Measurements from ENCODE around the gene TTF2. TPM values are rescaled to one million over a fixed set of nuclear protein-coding genes. Genes with fewer than 3 reads are reported as not detected.

Gene TTF2
- polyA plus RNA-seq, 1 donor from 2014 or later: 2.6 TPM

GRCh38 chr1:117096951-117097408 is 36.9 kb downstream of the TTF2 start:
- H3F3A ChIP-seq (ENCODE audit: insufficient read depth, low read length, poor library complexity, severe bottlenecking): no peaks in the 10 kb centered on the region
- peak overlapping the region; percentile 50 for H3K27ac ChIP-seq (ENCODE audit: low read length)
- peak overlapping the region; percentile 20 for H3K9ac ChIP-seq (ENCODE audit: low read length)
- no peaks in the 10 kb centered on the region for H3K9me3 ChIP-seq (ENCODE audit: low read length)
- TF ChIP-seq POLR2AphosphoS5 (IDR thresholded peaks at IDR 0.05): no peak
- TF ChIP-seq TAF1 (IDR thresholded peaks at IDR 0.05; ENCODE audit: low read depth): no peak
- no peak for TF ChIP-seq CTCF (IDR thresholded peaks at IDR 0.05; ENCODE audit: poor library complexity, severe bottlenecking)
- no peak for TF ChIP-seq EZH2 (IDR thresholded peaks at IDR 0.05; ENCODE audit: borderline replicate concordance, insufficient read depth, low read length, poor library complexity, severe bottlenecking)
- TF ChIP-seq MXI1 (conservative IDR thresholded peaks at IDR 0.05; ENCODE audit: poor library complexity, severe bottlenecking): no peak
- TF ChIP-seq SMC3 (conservative IDR thresholded peaks at IDR 0.05; ENCODE audit: poor library complexity): no peak
- no peak for TF ChIP-seq EP300 (conservative IDR thresholded peaks at IDR 0.05; ENCODE audit: poor library complexity, severe bottlenecking)
- TF ChIP-seq, protein P1, sequence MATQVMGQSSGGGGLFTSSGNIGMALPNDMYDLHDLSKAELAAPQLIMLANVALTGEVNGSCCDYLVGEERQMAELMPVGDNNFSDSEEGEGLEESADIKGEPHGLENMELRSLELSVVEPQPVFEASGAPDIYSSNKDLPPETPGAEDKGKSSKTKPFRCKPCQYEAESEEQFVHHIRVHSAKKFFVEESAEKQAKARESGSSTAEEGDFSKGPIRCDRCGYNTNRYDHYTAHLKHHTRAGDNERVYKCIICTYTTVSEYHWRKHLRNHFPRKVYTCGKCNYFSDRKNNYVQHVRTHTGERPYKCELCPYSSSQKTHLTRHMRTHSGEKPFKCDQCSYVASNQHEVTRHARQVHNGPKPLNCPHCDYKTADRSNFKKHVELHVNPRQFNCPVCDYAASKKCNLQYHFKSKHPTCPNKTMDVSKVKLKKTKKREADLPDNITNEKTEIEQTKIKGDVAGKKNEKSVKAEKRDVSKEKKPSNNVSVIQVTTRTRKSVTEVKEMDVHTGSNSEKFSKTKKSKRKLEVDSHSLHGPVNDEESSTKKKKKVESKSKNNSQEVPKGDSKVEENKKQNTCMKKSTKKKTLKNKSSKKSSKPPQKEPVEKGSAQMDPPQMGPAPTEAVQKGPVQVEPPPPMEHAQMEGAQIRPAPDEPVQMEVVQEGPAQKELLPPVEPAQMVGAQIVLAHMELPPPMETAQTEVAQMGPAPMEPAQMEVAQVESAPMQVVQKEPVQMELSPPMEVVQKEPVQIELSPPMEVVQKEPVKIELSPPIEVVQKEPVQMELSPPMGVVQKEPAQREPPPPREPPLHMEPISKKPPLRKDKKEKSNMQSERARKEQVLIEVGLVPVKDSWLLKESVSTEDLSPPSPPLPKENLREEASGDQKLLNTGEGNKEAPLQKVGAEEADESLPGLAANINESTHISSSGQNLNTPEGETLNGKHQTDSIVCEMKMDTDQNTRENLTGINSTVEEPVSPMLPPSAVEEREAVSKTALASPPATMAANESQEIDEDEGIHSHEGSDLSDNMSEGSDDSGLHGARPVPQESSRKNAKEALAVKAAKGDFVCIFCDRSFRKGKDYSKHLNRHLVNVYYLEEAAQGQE (IDR thresholded peaks at IDR 0.05; ENCODE audit: borderline replicate concordance): no peak
- no peak for TF ChIP-seq RAD21 (conservative IDR thresholded peaks at IDR 0.05)
- H3K4me2 ChIP-seq (ENCODE audit: low read length): peak overlapping the region; percentile 31
- no peaks in the 10 kb centered on the region for H3K79me2 ChIP-seq (replicated peaks; ENCODE audit: insufficient read depth, low read length)
- H2AFZ ChIP-seq (ENCODE audit: low read depth, low read length): no peak overlapping the region
- peak overlapping the region; percentile 45 for H3K4me3 ChIP-seq (ENCODE audit: low read length)
- no peaks in the 10 kb centered on the region for H4K20me1 ChIP-seq (ENCODE audit: insufficient read depth)
- H3K27me3 ChIP-seq (ENCODE audit: insufficient read depth, low read depth, low read length): no peaks in the 10 kb centered on the region
- H3K9me2 ChIP-seq (ENCODE audit: insufficient read depth, low read length): no peaks in the 10 kb centered on the region
- no peaks in the 10 kb centered on the region for H3K36me3 ChIP-seq (ENCODE audit: insufficient read depth, low read length)

GRCh38 chr1:117097443-117097842 is 37.3 kb downstream of the TTF2 start:
- no peak overlapping the region for H2AFZ ChIP-seq (ENCODE audit: low read depth, low read length)
- H3K9me3 ChIP-seq (ENCODE audit: low read length): no peaks in the 10 kb centered on the region
- peak overlapping the region; percentile 31 for H3K4me2 ChIP-seq (ENCODE audit: low read length)
- TF ChIP-seq CTCF (IDR thresholded peaks at IDR 0.05; ENCODE audit: poor library complexity, severe bottlenecking): no peak
- peak; percentile 43 for TF ChIP-seq EP300 (conservative IDR thresholded peaks at IDR 0.05; ENCODE audit: poor library complexity, severe bottlenecking)
- TF ChIP-seq POLR2AphosphoS5 (IDR thresholded peaks at IDR 0.05): peak; percentile 52
- TF ChIP-seq MXI1 (conservative IDR thresholded peaks at IDR 0.05; ENCODE audit: poor library complexity, severe bottlenecking): no peak
- H3K9ac ChIP-seq (ENCODE audit: low read length): peak overlapping the region; percentile 20
- H4K20me1 ChIP-seq (ENCODE audit: insufficient read depth): no peaks in the 10 kb centered on the region
- no peaks in the 10 kb centered on the region for H3K27me3 ChIP-seq (ENCODE audit: insufficient read depth, low read depth, low read length)
- H3K79me2 ChIP-seq (replicated peaks; ENCODE audit: insufficient read depth, low read length): no peaks in the 10 kb centered on the region
- no peaks in the 10 kb centered on the region for H3F3A ChIP-seq (ENCODE audit: insufficient read depth, low read length, poor library complexity, severe bottlenecking)
- peak overlapping the region; percentile 45 for H3K4me3 ChIP-seq (ENCODE audit: low read length)
- peak overlapping the region; percentile 50 for H3K27ac ChIP-seq (ENCODE audit: low read length)
- no peaks in the 10 kb centered on the region for H3K9me2 ChIP-seq (ENCODE audit: insufficient read depth, low read length)
- H3K36me3 ChIP-seq (ENCODE audit: insufficient read depth, low read length): no peaks in the 10 kb centered on the region

All from neural cell (in vitro differentiated cells).